Loucy (cell line): Measurements from ENCODE around the gene PI4KA.

Experiments used
- H2AFZ ChIP-seq: fragments of 200-600 bp; sonication (generic); 2 replicates; pipeline ENCODE4 v1.6.0; 2016; ENCODE audit warnings: antibody characterized with exemption, mild to moderate bottlenecking, low read length, moderate library complexity
- H3F3A ChIP-seq: fragments of 200-600 bp; 2 replicates; pipeline ENCODE4 v1.6.0; 2016; ENCODE audit warnings: antibody characterized with exemption, low read depth, mild to moderate bottlenecking
- H3K27me3 ChIP-seq: fragments of 200-600 bp; sonication (generic); 2 replicates; pipeline ENCODE4 v1.6.1; 2014; ENCODE audit warnings: low read length, mild to moderate bottlenecking; ENCODE audit not compliant: insufficient read depth, poor library complexity, severe bottlenecking
- H3K36me3 ChIP-seq: fragments of 200-600 bp; sonication (generic); 2 replicates; pipeline ENCODE4 v1.6.1; 2016; ENCODE audit warnings: low read length; ENCODE audit not compliant: insufficient read depth
- H3K4me1 ChIP-seq: fragments of 200-600 bp; sonication (generic); 2 replicates; pipeline ENCODE4 v1.5.1; 2014; ENCODE audit warnings: low read length, mild to moderate bottlenecking; ENCODE audit not compliant: insufficient read depth, poor library complexity, severe bottlenecking
- H3K4me2 ChIP-seq: fragments of 200-600 bp; sonication (generic); 2 replicates; pipeline ENCODE4 v1.6.0; 2014; ENCODE audit warnings: antibody characterized with exemption, low read length, low read depth, mild to moderate bottlenecking; ENCODE audit not compliant: poor library complexity, severe bottlenecking
- H3K4me3 ChIP-seq: fragments of 200-600 bp; sonication (generic); 2 replicates; pipeline ENCODE4 v1.5.1; 2014; ENCODE audit warnings: low read length, mild to moderate bottlenecking, mixed read lengths; ENCODE audit not compliant: poor library complexity, severe bottlenecking
- H3K79me2 ChIP-seq: fragments of 200-600 bp; sonication (generic); 2 replicates; pipeline ENCODE4 v1.6.1; 2014; ENCODE audit warnings: low read length; ENCODE audit not compliant: insufficient read depth
- H3K9ac ChIP-seq: fragments of 200-600 bp; sonication (generic); 2 replicates; pipeline ENCODE4 v1.6.0; 2014; ENCODE audit warnings: mild to moderate bottlenecking, low read depth, low read length, moderate library complexity; ENCODE audit not compliant: poor library complexity, severe bottlenecking
- H3K9me2 ChIP-seq: fragments of 200-600 bp; sonication (generic); replicated peaks from 2 replicates; pipeline ENCODE4 v1.6.1; 2016; ENCODE audit warnings: low read depth, low read length, mixed read lengths
- H3K9me3 ChIP-seq: fragments of 200-600 bp; sonication (generic); 2 replicates; pipeline ENCODE4 v1.6.1; 2014; ENCODE audit warnings: mild to moderate bottlenecking, antibody characterized with exemption, low read length, low read depth; ENCODE audit not compliant: insufficient read depth
- H4K20me1 ChIP-seq: fragments of 200-600 bp; sonication (generic); 2 replicates; pipeline ENCODE4 v1.6.0; 2014; ENCODE audit warnings: antibody characterized with exemption, low read length, mild to moderate bottlenecking; ENCODE audit not compliant: insufficient read depth, poor library complexity, severe bottlenecking
- EZH2phosphoT487 ChIP-seq: fragments of 200-600 bp; IDR thresholded peaks from 2 replicates; pipeline ENCODE4 v1.6.1; 2018; ENCODE audit warnings: antibody characterized with exemption, mild to moderate bottlenecking, moderate library complexity, borderline replicate concordance
- TF ChIP-seq, protein P1 (sequence below): fragments of 200-600 bp; sonication (generic); conservative IDR thresholded peaks from 2 replicates; pipeline ENCODE4 v1.5.1; 2014; ENCODE audit warnings: mild to moderate bottlenecking, antibody characterized with exemption, low read length

The PI4KA gene

DNA sequence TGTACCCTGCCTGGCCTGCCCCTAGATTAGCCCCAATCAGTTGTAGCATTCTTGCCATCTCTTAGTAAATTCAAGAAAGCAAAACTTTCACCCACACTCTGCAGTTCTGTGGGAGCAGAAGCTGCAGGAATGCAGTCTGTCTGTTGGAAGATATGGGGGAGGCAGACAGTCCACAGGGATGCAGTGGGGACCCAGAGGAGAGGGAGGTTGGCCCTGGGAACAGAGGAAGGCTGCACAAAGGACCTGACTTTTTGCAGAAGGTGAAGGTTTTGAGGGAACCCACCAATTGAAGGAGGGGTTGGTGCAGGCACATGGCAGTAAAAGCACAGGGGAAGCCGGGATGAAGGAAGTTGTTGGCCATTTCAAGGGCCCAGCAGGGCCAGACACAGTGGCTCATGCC lies 16.7 kb upstream of the PI4KA start:
- Histone ChIP-seq H3F3A (no peaks in the 10 kb centered on the region), H4K20me1 (no peaks in the 10 kb centered on the region), H3K9ac (no peak overlapping the region), H3K27me3 (no peaks in the 10 kb centered on the region), H3K4me2 (no peak overlapping the region), H3K4me1 (no peaks in the 10 kb centered on the region), H3K9me3 (no peaks in the 10 kb centered on the region), H2AFZ (no peak overlapping the region), H3K9me2 (no peaks in the 10 kb centered on the region), H3K36me3 (no peaks in the 10 kb centered on the region), H3K79me2 (no peaks in the 10 kb centered on the region), H3K4me3 (no peak overlapping the region)
- TF ChIP-seq, protein P1, sequence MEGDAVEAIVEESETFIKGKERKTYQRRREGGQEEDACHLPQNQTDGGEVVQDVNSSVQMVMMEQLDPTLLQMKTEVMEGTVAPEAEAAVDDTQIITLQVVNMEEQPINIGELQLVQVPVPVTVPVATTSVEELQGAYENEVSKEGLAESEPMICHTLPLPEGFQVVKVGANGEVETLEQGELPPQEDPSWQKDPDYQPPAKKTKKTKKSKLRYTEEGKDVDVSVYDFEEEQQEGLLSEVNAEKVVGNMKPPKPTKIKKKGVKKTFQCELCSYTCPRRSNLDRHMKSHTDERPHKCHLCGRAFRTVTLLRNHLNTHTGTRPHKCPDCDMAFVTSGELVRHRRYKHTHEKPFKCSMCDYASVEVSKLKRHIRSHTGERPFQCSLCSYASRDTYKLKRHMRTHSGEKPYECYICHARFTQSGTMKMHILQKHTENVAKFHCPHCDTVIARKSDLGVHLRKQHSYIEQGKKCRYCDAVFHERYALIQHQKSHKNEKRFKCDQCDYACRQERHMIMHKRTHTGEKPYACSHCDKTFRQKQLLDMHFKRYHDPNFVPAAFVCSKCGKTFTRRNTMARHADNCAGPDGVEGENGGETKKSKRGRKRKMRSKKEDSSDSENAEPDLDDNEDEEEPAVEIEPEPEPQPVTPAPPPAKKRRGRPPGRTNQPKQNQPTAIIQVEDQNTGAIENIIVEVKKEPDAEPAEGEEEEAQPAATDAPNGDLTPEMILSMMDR = no peak
- TF ChIP-seq EZH2phosphoT487 = no peak

DNA sequence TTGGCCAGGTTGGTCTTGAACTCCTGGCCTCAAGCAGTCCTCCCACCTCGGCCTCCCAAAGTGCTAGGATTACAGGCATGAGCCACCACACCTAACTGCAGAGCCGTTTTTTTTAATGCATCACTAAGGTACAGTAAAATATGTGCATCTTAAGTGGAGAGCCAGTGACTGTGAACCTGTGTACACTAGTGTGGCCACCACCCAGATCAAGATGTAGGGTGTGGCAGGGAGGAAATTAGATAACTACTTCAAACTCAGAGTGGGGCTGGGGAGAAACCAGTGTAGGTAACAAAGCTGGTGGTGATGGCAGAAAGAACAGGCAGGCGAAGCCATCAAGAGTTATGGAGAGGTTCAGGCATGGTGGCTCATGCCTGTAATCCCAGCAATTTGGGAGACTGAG lies 14.6 kb upstream of the PI4KA start:
- no peaks in the 10 kb centered on the region for H3K9me3 ChIP-seq
- no peaks in the 10 kb centered on the region for H4K20me1 ChIP-seq
- H3K27me3 ChIP-seq = no peaks in the 10 kb centered on the region
- TF ChIP-seq, protein P1 = no peak
- no peak for TF ChIP-seq EZH2phosphoT487
- no peak overlapping the region for H3K4me2 ChIP-seq
- no peaks in the 10 kb centered on the region for H3F3A ChIP-seq
- no peaks in the 10 kb centered on the region for H3K79me2 ChIP-seq
- H3K4me1 ChIP-seq = no peaks in the 10 kb centered on the region
- H3K36me3 ChIP-seq = no peaks in the 10 kb centered on the region
- no peaks in the 10 kb centered on the region for H3K9me2 ChIP-seq
- no peak overlapping the region for H3K9ac ChIP-seq
- no peak overlapping the region for H2AFZ ChIP-seq
- no peak overlapping the region for H3K4me3 ChIP-seq

DNA sequence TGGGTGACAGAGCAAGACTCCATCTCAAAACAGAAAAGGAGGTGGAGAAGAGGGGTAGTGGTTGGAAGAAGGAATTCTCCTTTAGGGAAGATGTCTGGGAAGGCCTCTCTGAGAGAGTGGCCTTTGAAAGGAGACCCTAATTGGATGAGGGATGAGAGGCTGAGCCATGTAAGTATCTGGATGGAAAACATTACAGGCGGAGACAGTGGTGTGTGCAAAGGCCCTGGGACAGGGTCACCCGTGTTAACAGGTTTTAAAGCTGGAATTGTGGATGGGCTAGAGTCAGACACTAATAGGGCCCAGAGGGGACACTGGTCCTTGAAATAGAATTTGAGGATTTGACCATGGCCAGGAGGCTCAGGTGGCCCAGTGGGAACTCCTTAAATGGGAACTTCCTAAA lies 10.6 kb upstream of the PI4KA start:
- Histone ChIP-seq H3K9ac (no peak overlapping the region), H3K36me3 (no peaks in the 10 kb centered on the region), H4K20me1 (no peaks in the 10 kb centered on the region), H3F3A (no peaks in the 10 kb centered on the region), H3K9me2 (no peaks in the 10 kb centered on the region), H3K27me3 (no peaks in the 10 kb centered on the region), H3K9me3 (no peaks in the 10 kb centered on the region), H2AFZ (no peak overlapping the region), H3K79me2 (no peaks in the 10 kb centered on the region), H3K4me3 (no peak overlapping the region), H3K4me1 (peaks cover 16% of the 10 kb centered on the region), H3K4me2 (no peak overlapping the region)
- TF ChIP-seq, protein P1 = no peak
- no peak for TF ChIP-seq EZH2phosphoT487
